Tibial artery (tissue), 4 donors: Measurements from ENCODE around the gene SLC26A6.

ENCODE experiments used
- DNase-seq, 2 donors: peaks; one replicate each; pipeline ENCODE4 v3.0.0-alpha.2; 2019
- H3K27ac ChIP-seq, 2 donors: fragments of 200-600 bp; sonication (generic) in 1 of 2; 1 replicate in 1 of 2; 2 replicates in 1 of 2; pipeline ENCODE4 v1.5.1; 2018 to 2019; ENCODE audit warnings: mild to moderate bottlenecking in 1 of 2
- H3K27me3 ChIP-seq, 2 donors: fragments of 200-600 bp; sonication (generic) in 1 of 2; one replicate each; pipeline versions ENCODE4 v1.5.1 to v1.6.0; 2016 to 2019
- H3K36me3 ChIP-seq, 3 donors: fragments of 200-600 bp; sonication (generic) in 2 of 3; one replicate each; pipeline ENCODE4 v1.5.1; 2016 to 2019; ENCODE audit warnings: mild to moderate bottlenecking in 2 of 3
- H3K4me1 ChIP-seq, 4 donors: fragments of 200-600 bp; sonication (generic) in 2 of 4; 1 replicate in 3 of 4; 2 replicates in 1 of 4; pipeline ENCODE4 v1.5.1; 2016 to 2019
- H3K4me3 ChIP-seq, 2 donors: fragments of 200-600 bp; sonication (generic) in 1 of 2; 1 replicate in 1 of 2; 2 replicates in 1 of 2; pipeline ENCODE4 v1.5.1; 2018 to 2019; ENCODE audit warnings: mild to moderate bottlenecking in 2 of 2
- H3K9me3 ChIP-seq, 3 donors: fragments of 200-600 bp; sonication (generic) in 1 of 3; one replicate each; pipeline ENCODE4 v1.5.1; 2016 to 2019
- CTCF ChIP-seq, 2 experiments: fragments of 200-600 bp in 1 of 2; fragments of 450-650 bp in 1 of 2; IDR thresholded peaks; one replicate each; pipeline ENCODE4 v1.5.1; 2017 to 2019; ENCODE audit warnings: antibody characterized with exemption in 2 of 2, mild to moderate bottlenecking in 1 of 2, moderate library complexity in 1 of 2
- intact Hi-C: fragments of 100-400 bp; cut with DNase I; formaldehyde crosslinking; loops from one replicate; pipeline ENCODE4 v1.15.0; 2023; ENCODE audit warnings: low total_unique reads

Gene SLC26A6

GRCh38 chr3:48636149-48636655, 941 bp upstream of the SLC26A6 start:
- TF ChIP-seq CTCF (IDR thresholded peaks at IDR 0.05), result no peak
- Histone ChIP-seq H3K36me3 (peaks cover 22 to 26% (median 23%) of the 10 kb centered on the region in 3 donors), H3K4me1 (peaks cover 0 to 45% (median 36%) of the 10 kb centered on the region in 4 donors), H3K27ac (peak overlapping the region; percentile 83 to 85), H3K4me3 (peak overlapping the region; percentile 78 to 90), H3K27me3 (no peaks in the 10 kb centered on the region), H3K9me3 (no peaks in the 10 kb centered on the region)
- intact Hi-C loops, result loop anchor here (10.0 kb wide), 1 partner anchor 171 kb away; a partner anchor contains a TSS
- no peak for DNase-seq

GRCh38 chr3:48634661-48635221, 520 bp downstream of the SLC26A6 start:
- intact Hi-C loops, result loop anchor here (10.0 kb wide), 1 partner anchor 170 kb away; a partner anchor contains a TSS
- no peak for TF ChIP-seq CTCF (IDR thresholded peaks at IDR 0.05)
- no peaks in the 10 kb centered on the region for H3K9me3 ChIP-seq
- H3K36me3 ChIP-seq, result peaks cover 37 to 40% (median 37%) of the 10 kb centered on the region in 3 donors
- no peaks in the 10 kb centered on the region for H3K27me3 ChIP-seq
- peak overlapping the region; percentile 78 to 90 for H3K4me3 ChIP-seq
- DNase-seq, result peak; percentile 53 to 86
- peaks cover 0 to 47% (median 36%) of the 10 kb centered on the region in 4 donors for H3K4me1 ChIP-seq
- H3K27ac ChIP-seq, result peak overlapping the region; percentile 83 to 85

- intact Hi-C loops, result loop anchor here (10.0 kb wide), 1 partner anchor 169 kb away; a partner anchor contains a TSS
- Histone ChIP-seq H3K27me3 (no peaks in the 10 kb centered on the region), H3K4me3 (peak overlapping the region; percentile 78 to 90), H3K27ac (peak overlapping the region; percentile 83 to 85), H3K9me3 (no peaks in the 10 kb centered on the region), H3K36me3 (peaks cover 46 to 50% (median 47%) of the 10 kb centered on the region in 3 donors), H3K4me1 (peaks cover 0 to 47% (median 36%) of the 10 kb centered on the region in 4 donors)
- no peak for TF ChIP-seq CTCF (IDR thresholded peaks at IDR 0.05)
- no peak for DNase-seq
Observed at GRCh38 chr3:48633743-48634142, 1.5 kb downstream of the SLC26A6 start.

- intact Hi-C loops, result loop anchor here (10.0 kb wide), 1 partner anchor 168 kb away; a partner anchor contains a TSS
- no peaks in the 10 kb centered on the region for H3K27me3 ChIP-seq
- H3K4me1 ChIP-seq, result peaks cover 0 to 47% (median 36%) of the 10 kb centered on the region in 4 donors
- no peaks in the 10 kb centered on the region for H3K9me3 ChIP-seq
- peak overlapping the region in 1 of 2 donors; percentile 83 for H3K27ac ChIP-seq
- no peak for DNase-seq
- H3K4me3 ChIP-seq, result peak overlapping the region; percentile 78 to 90
- peaks cover 51 to 55% (median 52%) of the 10 kb centered on the region in 3 donors for H3K36me3 ChIP-seq
- no peak for TF ChIP-seq CTCF (IDR thresholded peaks at IDR 0.05)
Observed at GRCh38 chr3:48633256-48633655, 2.0 kb downstream of the SLC26A6 start.

GRCh38 chr3:48631516-48632448, 3.5 kb downstream of the SLC26A6 start:
- no peak for TF ChIP-seq CTCF (IDR thresholded peaks at IDR 0.05)
- Histone ChIP-seq H3K27me3 (no peaks in the 10 kb centered on the region), H3K4me1 (peaks cover 0 to 46% (median 36%) of the 10 kb centered on the region in 4 donors), H3K4me3 (no peak overlapping the region), H3K36me3 (peaks cover 66 to 70% (median 66%) of the 10 kb centered on the region in 3 donors), H3K27ac (peak overlapping the region; percentile 10 to 83), H3K9me3 (no peaks in the 10 kb centered on the region)
- intact Hi-C loops, result loop anchor here (10.0 kb wide), 1 partner anchor 167 kb away; a partner anchor contains a TSS
- no peak for DNase-seq
